SU-DHL-6 (cell line): ENCODE results near the gene SYNRG.

Experiments used
- H2AFZ ChIP-seq: fragments of 200-600 bp; sonication (generic); 2 replicates; pipeline ENCODE4 v1.6.1; 2014; ENCODE audit warnings: low read depth, mild to moderate bottlenecking, moderate library complexity, mixed read lengths, antibody characterized with exemption, low read length; ENCODE audit not compliant: severe bottlenecking
- H3F3A ChIP-seq: fragments of 200-600 bp; shearing (Covaris generic); 2 replicates; pipeline ENCODE4 v1.6.0; 2016; ENCODE audit warnings: antibody characterized with exemption, mild to moderate bottlenecking; ENCODE audit not compliant: insufficient read depth
- H3K27ac ChIP-seq: fragments of 200-600 bp; sonication (generic); 2 replicates; pipeline ENCODE4 v1.5.1; 2016; ENCODE audit warnings: low read depth, mild to moderate bottlenecking, low read length, moderate library complexity, mixed read lengths
- H3K27me3 ChIP-seq: fragments of 200-600 bp; sonication (generic), shearing (Covaris generic); 2 replicates; pipeline ENCODE4 v1.6.0; 2014; ENCODE audit warnings: mild to moderate bottlenecking, low read length
- H3K36me3 ChIP-seq: fragments of 200-600 bp; sonication (generic); 2 replicates; pipeline ENCODE4 v1.6.1; 2014; ENCODE audit warnings: mild to moderate bottlenecking, low read length, mixed read lengths
- H3K4me2 ChIP-seq: fragments of 300-600, 200-600 bp; shearing (Covaris generic), sonication (generic); 2 replicates; pipeline ENCODE4 v1.6.0; 2014; ENCODE audit warnings: low read length, low read depth, mild to moderate bottlenecking; ENCODE audit not compliant: poor library complexity, severe bottlenecking
- H3K4me3 ChIP-seq: fragments of 200-600 bp; sonication (generic); 2 replicates; pipeline ENCODE4 v1.5.1; 2014; ENCODE audit warnings: antibody characterized with exemption, low read length, mild to moderate bottlenecking, mixed read lengths; ENCODE audit not compliant: insufficient read depth, poor library complexity, severe bottlenecking
- H3K79me2 ChIP-seq: fragments of 200-600 bp; sonication (generic); 2 replicates; pipeline ENCODE4 v1.6.1; 2014; ENCODE audit warnings: mild to moderate bottlenecking, low read length, moderate library complexity; ENCODE audit not compliant: insufficient read depth
- H3K9ac ChIP-seq: fragments of 200-600 bp; sonication (generic); 2 replicates; pipeline ENCODE4 v1.7.0; 2014; ENCODE audit warnings: mild to moderate bottlenecking, low read length
- H3K9me2 ChIP-seq: fragments of 200-600 bp; sonication (generic); replicated peaks from 2 replicates; pipeline ENCODE4 v1.6.1; 2014; ENCODE audit warnings: low read length; ENCODE audit not compliant: insufficient read depth
- H3K9me3 ChIP-seq: fragments of 200-600 bp; sonication (generic); 2 replicates; pipeline ENCODE4 v1.6.1; 2014; ENCODE audit warnings: low read length, mixed read lengths; ENCODE audit not compliant: insufficient read depth
- H4K20me1 ChIP-seq: fragments of 200-600 bp; sonication (generic); 2 replicates; pipeline ENCODE4 v1.6.1; 2014; ENCODE audit warnings: low read depth, mild to moderate bottlenecking, antibody characterized with exemption, low read length, moderate library complexity, mixed read lengths
- EZH2phosphoT487 ChIP-seq: fragments of 200-600 bp; sonication (generic), shearing (Covaris generic); conservative IDR thresholded peaks from 2 replicates; pipeline ENCODE4 v1.6.1; 2018; ENCODE audit warnings: mild to moderate bottlenecking, antibody characterized with exemption, low read length, moderate library complexity, mixed read lengths
- TF ChIP-seq, protein P1 (sequence below): fragments of 200-600 bp; sonication (generic); IDR thresholded peaks from one replicate; pipeline ENCODE4 v1.5.1; 2017; ENCODE audit warnings: antibody characterized with exemption, mild to moderate bottlenecking, low read length, moderate library complexity; ENCODE audit not compliant: insufficient read depth, poor library complexity, severe bottlenecking

The SYNRG gene

DNA sequence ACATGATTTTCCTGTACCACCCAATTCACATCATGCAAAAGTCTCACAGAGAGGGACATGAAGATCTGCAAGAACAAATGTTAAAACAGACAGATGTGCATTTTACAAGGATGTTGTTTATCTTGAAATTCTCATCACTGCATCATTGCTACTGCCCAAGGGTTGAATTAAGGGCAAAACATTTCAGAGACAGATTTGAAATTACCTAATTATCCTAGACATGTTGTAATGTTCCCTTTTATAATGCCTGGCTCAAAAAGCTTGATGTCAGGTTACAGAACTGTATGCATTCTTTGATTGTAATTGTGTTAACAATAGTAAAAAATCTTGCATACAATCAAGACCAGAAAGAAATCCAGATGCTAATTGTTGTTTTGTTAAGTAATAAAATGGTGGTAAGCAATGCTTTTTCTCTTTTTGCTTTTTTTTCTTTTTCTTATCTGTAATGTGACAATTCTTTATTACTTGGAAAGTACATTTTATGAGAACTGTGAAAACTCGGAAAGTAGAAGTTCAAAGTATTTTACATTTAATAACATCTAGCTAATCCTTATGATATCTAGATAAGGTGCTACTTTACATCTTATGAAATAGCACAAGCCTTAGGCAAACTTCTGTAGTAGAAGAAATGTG lies 123.2 kb downstream of the SYNRG start:
- no peaks in the 10 kb centered on the region for H4K20me1 ChIP-seq
- H2AFZ ChIP-seq = no peak overlapping the region
- H3K9ac ChIP-seq = no peak overlapping the region
- H3K27ac ChIP-seq = no peak overlapping the region
- H3K4me2 ChIP-seq = no peak overlapping the region
- H3F3A ChIP-seq = peaks cover 21% of the 10 kb centered on the region
- H3K9me3 ChIP-seq = no peaks in the 10 kb centered on the region
- no peaks in the 10 kb centered on the region for H3K9me2 ChIP-seq
- TF ChIP-seq, protein P1, sequence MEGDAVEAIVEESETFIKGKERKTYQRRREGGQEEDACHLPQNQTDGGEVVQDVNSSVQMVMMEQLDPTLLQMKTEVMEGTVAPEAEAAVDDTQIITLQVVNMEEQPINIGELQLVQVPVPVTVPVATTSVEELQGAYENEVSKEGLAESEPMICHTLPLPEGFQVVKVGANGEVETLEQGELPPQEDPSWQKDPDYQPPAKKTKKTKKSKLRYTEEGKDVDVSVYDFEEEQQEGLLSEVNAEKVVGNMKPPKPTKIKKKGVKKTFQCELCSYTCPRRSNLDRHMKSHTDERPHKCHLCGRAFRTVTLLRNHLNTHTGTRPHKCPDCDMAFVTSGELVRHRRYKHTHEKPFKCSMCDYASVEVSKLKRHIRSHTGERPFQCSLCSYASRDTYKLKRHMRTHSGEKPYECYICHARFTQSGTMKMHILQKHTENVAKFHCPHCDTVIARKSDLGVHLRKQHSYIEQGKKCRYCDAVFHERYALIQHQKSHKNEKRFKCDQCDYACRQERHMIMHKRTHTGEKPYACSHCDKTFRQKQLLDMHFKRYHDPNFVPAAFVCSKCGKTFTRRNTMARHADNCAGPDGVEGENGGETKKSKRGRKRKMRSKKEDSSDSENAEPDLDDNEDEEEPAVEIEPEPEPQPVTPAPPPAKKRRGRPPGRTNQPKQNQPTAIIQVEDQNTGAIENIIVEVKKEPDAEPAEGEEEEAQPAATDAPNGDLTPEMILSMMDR = no peak
- TF ChIP-seq EZH2phosphoT487 = no peak
- H3K4me3 ChIP-seq = no peak overlapping the region
- no peaks in the 10 kb centered on the region for H3K27me3 ChIP-seq
- no peaks in the 10 kb centered on the region for H3K36me3 ChIP-seq
- peaks cover 8% of the 10 kb centered on the region for H3K79me2 ChIP-seq

DNA sequence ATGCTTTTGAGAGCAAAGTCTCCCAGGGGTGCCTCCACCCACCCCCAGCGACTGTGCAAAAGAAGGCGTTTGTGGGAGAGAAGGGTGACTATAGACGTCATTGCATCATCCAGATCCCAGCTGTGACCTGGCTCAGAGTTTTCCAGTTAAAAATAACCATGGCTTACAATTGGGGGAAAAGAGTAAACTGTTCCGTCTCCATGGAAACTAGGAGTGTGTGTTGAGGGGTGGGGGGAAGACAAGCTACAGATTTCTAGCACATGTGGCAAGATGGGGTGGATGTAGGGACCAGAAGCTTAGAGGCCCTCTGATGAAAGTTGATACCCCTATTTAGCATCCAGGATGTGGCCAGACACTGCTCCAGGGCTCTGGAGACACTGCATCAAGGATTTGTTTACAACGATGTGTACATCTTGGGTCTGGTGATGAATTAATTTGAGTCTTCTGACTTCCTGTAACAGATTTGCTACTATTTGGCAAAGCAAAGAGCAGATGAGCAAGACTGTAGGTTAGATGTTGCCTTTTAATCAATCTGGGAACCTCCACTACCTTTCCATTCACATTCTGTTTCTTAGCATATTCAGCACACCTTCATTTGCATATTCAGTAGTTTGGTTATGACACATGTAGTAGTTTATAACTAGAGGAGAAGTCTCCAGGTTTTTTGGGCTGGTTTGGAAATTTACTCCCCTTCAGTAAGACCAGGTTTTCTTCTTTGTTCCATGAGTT lies 125.7 kb downstream of the SYNRG start:
- Histone ChIP-seq H3K4me3 (no peak overlapping the region), H3K4me2 (no peak overlapping the region), H3K9me3 (no peaks in the 10 kb centered on the region), H3F3A (peaks cover 19% of the 10 kb centered on the region; the same call in 1 of the 2 replicates), H4K20me1 (no peaks in the 10 kb centered on the region), H3K36me3 (peaks cover 10% of the 10 kb centered on the region; the same call in 1 of the 2 replicates), H3K79me2 (no peaks in the 10 kb centered on the region), H3K27ac (no peak overlapping the region), H3K27me3 (no peaks in the 10 kb centered on the region), H3K9me2 (no peaks in the 10 kb centered on the region), H3K9ac (no peak overlapping the region), H2AFZ (no peak overlapping the region)
- TF ChIP-seq EZH2phosphoT487 = no peak
- TF ChIP-seq, protein P1 = no peak

DNA sequence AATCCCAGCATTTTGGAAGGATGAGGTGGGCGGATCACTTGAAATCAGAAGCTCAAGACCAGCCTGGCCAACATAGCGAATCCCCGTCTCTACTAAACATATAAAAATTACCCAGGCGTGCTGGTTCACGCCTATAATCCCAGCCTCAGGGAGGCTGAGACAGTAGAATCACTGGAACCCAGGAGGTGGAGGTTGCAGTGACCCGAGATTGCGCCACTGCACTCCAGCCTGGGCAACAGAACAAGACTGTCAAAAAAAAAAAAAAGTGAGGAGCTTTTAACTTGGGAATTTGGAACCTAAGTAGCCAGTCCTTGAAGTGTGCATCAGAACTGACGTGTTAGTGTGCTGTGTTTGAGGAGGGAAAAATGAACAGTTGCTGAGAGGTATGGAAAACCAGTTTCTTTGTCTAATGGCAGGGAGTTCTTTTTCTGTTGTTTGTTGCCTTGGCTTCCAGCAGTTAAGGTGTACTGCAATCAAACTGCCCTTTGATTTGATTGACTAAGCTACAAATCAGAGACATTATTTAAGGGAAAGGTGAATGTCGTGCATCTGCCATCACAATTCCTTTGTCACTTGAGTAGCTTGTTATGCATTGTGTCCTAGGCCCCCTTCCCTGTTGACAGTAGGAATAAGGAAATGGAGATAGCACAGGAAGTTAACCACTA lies 128.1 kb downstream of the SYNRG start:
- no peak overlapping the region for H3K4me2 ChIP-seq
- H3K36me3 ChIP-seq = peaks cover 22% of the 10 kb centered on the region
- no peak overlapping the region for H3K27ac ChIP-seq
- no peaks in the 10 kb centered on the region for H3K9me3 ChIP-seq
- H3F3A ChIP-seq = peaks cover 5% of the 10 kb centered on the region; the same call in 1 of the 2 replicates
- no peaks in the 10 kb centered on the region for H3K79me2 ChIP-seq
- no peaks in the 10 kb centered on the region for H3K27me3 ChIP-seq
- H3K9ac ChIP-seq = no peak overlapping the region
- no peak overlapping the region for H2AFZ ChIP-seq
- H3K4me3 ChIP-seq = no peak overlapping the region
- H4K20me1 ChIP-seq = no peaks in the 10 kb centered on the region
- H3K9me2 ChIP-seq = no peaks in the 10 kb centered on the region
- TF ChIP-seq EZH2phosphoT487 = no peak
- TF ChIP-seq, protein P1 = no peak
